ENCODE measurements around the gene ABTB2. TPM values are rescaled to one million over a fixed set of nuclear protein-coding genes. Genes with fewer than 3 reads are reported as not detected.
A peak's percentile ranks its signal among the peaks of the same experiment; 100 is the strongest.

ABTB2 gene
- total RNA-seq, 1 donor from 2014 or later = 32.9 TPM

DNA sequence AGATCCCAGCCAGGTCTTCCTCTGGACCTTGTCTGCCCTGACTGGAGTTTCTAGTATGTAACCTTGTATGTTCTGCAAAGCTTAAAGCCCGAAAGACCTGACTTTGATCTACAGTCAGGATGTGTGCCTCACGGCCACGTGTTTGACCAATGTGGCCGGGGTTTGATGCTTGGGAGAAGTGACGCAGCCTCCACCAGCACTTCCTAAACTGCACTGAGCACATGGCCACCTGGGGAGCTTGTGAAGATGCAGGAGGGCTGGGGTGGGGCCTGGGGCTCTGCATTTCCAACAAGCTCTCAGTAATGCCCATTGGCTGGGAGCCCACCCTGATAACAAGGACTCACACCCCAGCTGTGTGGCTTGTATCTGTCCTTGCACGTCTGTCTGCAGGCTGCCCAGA is 199.1 kb downstream of the ABTB2 start:
- Mint-ChIP-seq H3K9me3 (no peaks in the 10 kb centered on the region), H3K27ac (no peak overlapping the region), H3K36me3 (ENCODE audit: low read depth) (peaks cover 52% of the 10 kb centered on the region), H3K4me1 (ENCODE audit: low read depth) (peaks cover 17% of the 10 kb centered on the region), H3K4me3 (ENCODE audit: low read depth) (no peak overlapping the region), H3K27me3 (ENCODE audit: low read depth) (no peaks in the 10 kb centered on the region)
- DNase-seq (ENCODE audit: low spot score) = no peak
- intact Hi-C loops (cut with micrococcal nuclease) = no loop called here

DNA sequence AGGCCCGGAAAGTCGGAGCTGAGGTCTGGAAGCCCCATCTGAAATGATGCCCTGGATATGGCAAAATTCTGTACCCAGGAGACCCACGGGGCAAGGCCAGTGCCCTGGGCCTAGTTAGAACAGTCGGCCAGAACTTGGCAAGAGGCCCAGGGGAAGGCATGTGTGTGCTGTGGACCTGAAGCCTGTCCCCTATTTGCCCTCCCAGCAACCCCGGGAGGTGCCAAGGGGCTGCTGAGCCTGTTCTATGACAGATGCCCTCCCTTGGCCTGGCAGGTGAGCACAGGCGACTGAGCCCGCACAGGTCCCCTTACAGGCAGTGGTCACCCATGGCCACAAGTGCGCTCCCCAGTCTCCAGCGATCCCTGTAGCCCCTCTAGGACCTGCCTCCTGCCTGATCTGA is 200.6 kb downstream of the ABTB2 start:
- Mint-ChIP-seq H3K36me3 (ENCODE audit: low read depth) (peaks cover 63% of the 10 kb centered on the region), H3K27me3 (ENCODE audit: low read depth) (no peaks in the 10 kb centered on the region), H3K4me3 (ENCODE audit: low read depth) (no peak overlapping the region), H3K4me1 (ENCODE audit: low read depth) (peaks cover 17% of the 10 kb centered on the region), H3K27ac (no peak overlapping the region), H3K9me3 (no peaks in the 10 kb centered on the region)
- intact Hi-C loops (cut with micrococcal nuclease) = no loop called here
- no peak for DNase-seq (ENCODE audit: low spot score)

DNA sequence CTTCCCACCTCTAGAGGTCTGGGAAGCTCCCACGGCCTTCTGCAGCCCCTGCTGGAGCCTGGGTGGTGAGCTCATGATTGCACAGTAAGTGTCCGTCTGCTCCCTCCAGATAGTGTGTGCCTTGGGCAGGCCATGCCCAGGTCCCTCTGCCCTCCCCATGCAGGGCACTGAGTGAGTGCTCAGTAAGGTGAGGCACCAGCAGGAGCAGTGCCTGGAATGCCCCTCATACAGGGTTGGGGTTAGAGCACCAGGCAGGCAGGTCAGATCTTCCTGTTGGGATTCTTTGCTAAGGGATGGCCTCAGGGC is 202.1 kb downstream of the ABTB2 start:
- no peaks in the 10 kb centered on the region for H3K9me3 Mint-ChIP-seq
- peaks cover 63% of the 10 kb centered on the region for H3K36me3 Mint-ChIP-seq (ENCODE audit: low read depth)
- H3K4me1 Mint-ChIP-seq (ENCODE audit: low read depth) = peaks cover 7% of the 10 kb centered on the region
- H3K4me3 Mint-ChIP-seq (ENCODE audit: low read depth) = no peak overlapping the region
- H3K27ac Mint-ChIP-seq = peak overlapping the region; percentile 42
- no peaks in the 10 kb centered on the region for H3K27me3 Mint-ChIP-seq (ENCODE audit: low read depth)
- intact Hi-C loops (cut with micrococcal nuclease) = no loop called here
- no peak for DNase-seq (ENCODE audit: low spot score)

DNA sequence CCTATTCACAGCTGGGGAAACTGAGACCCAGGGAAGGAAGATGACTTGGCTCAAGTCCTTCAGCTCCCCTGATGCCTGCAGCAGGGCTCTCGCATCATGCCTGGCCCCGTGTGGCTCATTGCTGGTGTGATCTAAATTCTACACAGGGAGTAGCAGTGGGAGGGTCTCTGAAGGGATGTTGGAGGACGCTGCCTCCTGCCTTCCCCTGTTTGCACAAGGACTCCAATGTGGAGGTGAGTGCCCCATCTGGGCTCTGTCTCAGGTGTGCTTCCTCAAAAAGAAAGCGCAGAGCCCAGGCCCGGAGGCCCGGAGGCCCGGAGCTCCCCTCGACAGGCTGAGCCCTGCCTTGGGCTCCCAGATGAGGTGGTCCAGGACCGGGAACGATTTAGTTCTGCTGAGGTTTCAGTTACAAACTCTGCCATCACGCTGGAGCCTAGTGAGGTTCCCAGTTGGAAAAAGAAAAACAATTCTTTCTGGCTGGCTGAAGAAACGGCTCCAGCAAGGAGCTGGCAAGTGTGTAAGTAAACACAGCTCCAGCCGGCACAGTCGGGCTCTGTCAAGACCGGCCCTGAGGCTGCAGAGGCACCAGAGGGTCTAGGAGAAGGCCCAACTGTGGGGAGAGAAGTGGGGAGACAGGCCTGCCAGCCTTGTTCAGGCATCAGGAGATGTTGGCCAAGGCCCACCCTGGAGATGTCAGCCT is 202.6 kb downstream of the ABTB2 start:
- Mint-ChIP-seq H3K4me3 (ENCODE audit: low read depth) (no peak overlapping the region), H3K36me3 (ENCODE audit: low read depth) (peaks cover 62% of the 10 kb centered on the region), H3K4me1 (ENCODE audit: low read depth) (peaks cover 7% of the 10 kb centered on the region), H3K27ac (no peak overlapping the region), H3K9me3 (no peaks in the 10 kb centered on the region), H3K27me3 (ENCODE audit: low read depth) (no peaks in the 10 kb centered on the region)
- intact Hi-C loops (cut with micrococcal nuclease) = no loop called here
- DNase-seq (ENCODE audit: low spot score) = no peak

DNA sequence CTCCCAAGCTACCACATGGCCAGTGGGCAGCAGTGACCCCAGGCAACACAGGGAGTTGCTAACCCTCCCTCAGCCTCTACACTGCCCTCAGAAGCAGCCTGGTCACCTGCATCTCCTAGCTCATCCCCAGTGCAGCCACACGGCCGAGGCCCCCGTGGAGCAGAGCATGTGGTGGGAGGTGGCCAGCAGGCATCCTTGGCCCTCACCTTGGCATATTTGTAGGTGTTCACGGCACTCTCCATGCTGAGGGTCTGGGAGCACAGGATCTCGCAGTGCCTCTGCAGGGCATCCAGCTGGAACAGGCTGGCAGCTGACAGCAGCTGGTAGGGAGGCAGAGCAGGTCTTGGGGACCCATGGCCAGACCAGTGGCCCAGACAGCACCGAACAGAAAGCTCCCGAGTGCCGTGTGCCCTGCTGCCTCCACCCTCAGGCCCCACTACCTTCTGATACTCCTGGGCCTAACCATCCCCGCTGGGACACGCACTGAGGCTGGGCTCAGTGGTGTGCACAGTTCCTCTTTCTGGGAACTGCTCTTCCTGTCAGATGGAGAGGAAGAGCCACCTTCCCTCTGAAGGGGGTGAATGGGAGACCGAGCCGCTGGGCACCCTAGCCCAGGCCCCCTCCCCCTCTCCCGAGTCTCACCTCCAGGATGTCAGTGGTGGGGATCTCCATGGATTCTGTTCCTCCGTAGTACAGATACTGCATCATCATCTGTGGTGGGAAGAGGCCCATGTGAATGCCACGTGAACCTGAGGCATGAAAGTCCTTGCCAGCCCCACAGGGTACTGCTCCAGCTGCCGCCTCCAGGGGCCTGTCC is 203.5 kb downstream of the ABTB2 start:
- H3K27me3 Mint-ChIP-seq (ENCODE audit: low read depth) = no peaks in the 10 kb centered on the region
- H3K27ac Mint-ChIP-seq = no peak overlapping the region
- H3K9me3 Mint-ChIP-seq = no peaks in the 10 kb centered on the region
- H3K4me3 Mint-ChIP-seq (ENCODE audit: low read depth) = no peak overlapping the region
- H3K36me3 Mint-ChIP-seq (ENCODE audit: low read depth) = peaks cover 56% of the 10 kb centered on the region
- H3K4me1 Mint-ChIP-seq (ENCODE audit: low read depth) = peaks cover 4% of the 10 kb centered on the region
- no peak for DNase-seq (ENCODE audit: low spot score)
- intact Hi-C loops (cut with micrococcal nuclease) = no loop called here

DNA sequence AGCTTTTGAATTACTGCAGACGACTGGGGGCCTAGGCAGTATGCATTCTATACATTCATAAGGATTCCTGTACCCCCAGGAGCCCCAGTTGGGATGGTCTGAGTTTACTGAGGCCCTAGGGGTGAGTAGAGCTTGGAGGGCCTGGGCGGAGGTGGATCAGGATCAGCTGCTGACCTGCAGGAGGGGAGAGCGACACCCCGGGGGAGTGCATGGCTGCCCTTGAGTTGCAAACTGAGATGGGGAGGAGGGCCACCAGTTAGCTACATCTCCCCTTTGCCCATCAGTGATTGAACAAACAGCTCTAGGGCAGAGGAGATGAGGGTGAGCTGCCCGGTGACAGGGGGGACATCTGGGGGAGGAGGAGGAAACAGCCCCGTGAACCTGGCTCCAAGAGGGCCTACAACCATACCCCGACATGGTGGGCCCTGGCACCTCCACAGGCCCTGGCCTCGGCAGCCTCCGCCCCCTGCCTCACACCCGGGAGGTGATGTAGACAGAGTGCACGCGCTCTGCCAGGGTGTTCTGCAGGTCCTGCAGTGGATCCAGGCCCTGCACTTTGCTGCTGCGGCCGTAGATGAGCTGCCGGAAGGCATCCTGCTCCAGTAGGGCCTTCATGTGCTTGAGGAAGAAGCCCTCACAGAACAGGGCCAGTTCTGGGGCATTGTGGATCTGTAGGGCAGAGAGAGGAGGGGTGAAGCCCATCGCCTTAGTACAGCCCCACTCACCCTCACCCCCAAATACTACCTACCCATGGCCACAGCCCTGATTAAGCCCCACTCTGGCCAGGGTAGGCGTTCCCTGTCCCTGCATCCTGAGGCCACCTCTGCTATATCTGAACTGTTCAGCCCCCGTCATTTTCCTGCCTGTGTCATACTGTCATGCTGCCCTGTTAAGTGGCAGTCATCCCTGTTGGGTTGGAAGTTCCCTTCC is 205.6 kb downstream of the ABTB2 start:
- Mint-ChIP-seq H3K27me3 (ENCODE audit: low read depth) (no peaks in the 10 kb centered on the region), H3K4me3 (ENCODE audit: low read depth) (no peak overlapping the region), H3K4me1 (ENCODE audit: low read depth) (no peaks in the 10 kb centered on the region), H3K36me3 (ENCODE audit: low read depth) (peaks cover 57% of the 10 kb centered on the region), H3K27ac (peak overlapping the region; percentile 46), H3K9me3 (no peaks in the 10 kb centered on the region)
- intact Hi-C loops (cut with micrococcal nuclease) = no loop called here
- DNase-seq (ENCODE audit: low spot score) = no peak

DNA sequence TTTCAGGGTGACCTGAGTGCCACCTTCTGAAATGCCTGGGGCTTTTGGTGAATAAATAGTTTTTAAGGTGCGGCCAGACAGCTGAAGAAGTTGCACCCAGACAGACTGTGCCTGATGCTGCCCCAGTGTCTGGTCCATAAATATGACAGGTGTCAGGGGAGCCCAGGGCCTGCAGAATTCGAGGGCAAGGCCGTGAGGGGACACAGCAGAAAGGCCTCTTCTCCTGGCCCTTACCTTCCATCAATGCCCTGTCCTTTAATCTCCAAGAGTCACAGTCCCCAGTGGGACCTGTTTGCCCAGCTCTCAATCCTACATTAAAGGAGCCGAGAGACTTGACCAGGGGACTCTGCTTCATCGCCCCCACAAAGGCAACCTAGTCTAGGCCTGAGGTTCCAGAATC is 206.6 kb downstream of the ABTB2 start:
- Mint-ChIP-seq H3K36me3 (ENCODE audit: low read depth) (peaks cover 67% of the 10 kb centered on the region), H3K9me3 (no peaks in the 10 kb centered on the region), H3K4me1 (ENCODE audit: low read depth) (no peaks in the 10 kb centered on the region), H3K4me3 (ENCODE audit: low read depth) (no peak overlapping the region), H3K27me3 (ENCODE audit: low read depth) (no peaks in the 10 kb centered on the region), H3K27ac (no peak overlapping the region)
- DNase-seq (ENCODE audit: low spot score) = no peak
- intact Hi-C loops (cut with micrococcal nuclease) = no loop called here

DNA sequence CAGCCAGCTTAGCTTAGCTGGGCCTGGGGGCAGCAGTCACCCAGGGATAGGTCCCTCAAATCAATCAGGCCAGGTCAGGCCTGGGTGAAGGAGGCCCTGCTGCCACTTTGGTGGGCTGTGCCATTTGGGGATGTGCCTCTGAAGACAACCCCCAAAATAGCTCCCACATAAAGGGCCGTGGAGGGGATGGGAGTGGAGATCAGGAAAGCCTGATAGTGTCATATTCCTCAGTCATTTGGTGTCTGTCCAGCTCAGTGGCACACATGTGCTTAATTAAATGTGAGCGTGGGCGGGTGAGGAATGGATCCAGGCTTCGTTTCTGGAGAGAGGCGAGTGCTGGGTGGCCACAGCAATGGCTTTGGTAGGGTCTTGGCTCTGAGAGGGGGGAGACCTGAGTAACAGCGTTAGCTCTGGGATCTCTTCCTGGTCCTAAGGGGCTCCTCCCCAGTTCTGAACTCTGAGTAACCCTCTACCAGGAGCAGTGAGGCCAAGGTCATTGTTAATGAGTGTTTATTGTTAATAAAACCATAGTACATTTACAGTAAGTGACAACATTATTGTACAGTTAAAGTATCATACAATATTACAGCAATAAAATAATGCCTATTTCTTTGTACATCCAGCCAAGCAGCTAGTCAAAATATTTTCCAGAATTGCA is 207.2 kb downstream of the ABTB2 start:
- H3K4me1 Mint-ChIP-seq (ENCODE audit: low read depth) = no peaks in the 10 kb centered on the region
- DNase-seq (ENCODE audit: low spot score) = no peak
- H3K4me3 Mint-ChIP-seq (ENCODE audit: low read depth) = no peak overlapping the region
- H3K27me3 Mint-ChIP-seq (ENCODE audit: low read depth) = no peaks in the 10 kb centered on the region
- H3K36me3 Mint-ChIP-seq (ENCODE audit: low read depth) = peaks cover 67% of the 10 kb centered on the region
- intact Hi-C loops (cut with micrococcal nuclease) = no loop called here
- H3K27ac Mint-ChIP-seq = no peak overlapping the region
- no peaks in the 10 kb centered on the region for H3K9me3 Mint-ChIP-seq

DNA sequence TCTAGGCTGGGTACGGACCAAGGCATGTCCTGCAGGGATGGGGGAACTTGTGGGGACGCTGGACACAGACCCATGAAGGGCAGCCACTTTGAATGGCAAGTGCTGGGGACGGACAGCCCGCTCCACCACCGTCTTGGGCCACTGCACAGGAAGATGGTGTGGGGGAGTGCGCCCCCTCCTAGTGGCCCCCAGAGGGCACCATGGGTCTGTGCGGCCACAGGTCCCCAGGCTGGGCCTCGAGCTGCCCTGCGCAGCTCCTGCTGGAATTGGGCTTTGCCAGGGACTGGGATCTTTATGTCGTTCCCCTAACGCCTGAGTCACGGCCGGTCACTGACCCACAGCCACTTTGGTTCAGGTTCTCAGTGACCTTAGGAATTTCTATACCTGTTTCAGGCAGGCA is 208.0 kb downstream of the ABTB2 start:
- Mint-ChIP-seq H3K4me1 (ENCODE audit: low read depth) (no peaks in the 10 kb centered on the region), H3K36me3 (ENCODE audit: low read depth) (peaks cover 73% of the 10 kb centered on the region), H3K27me3 (ENCODE audit: low read depth) (no peaks in the 10 kb centered on the region), H3K4me3 (ENCODE audit: low read depth) (no peak overlapping the region), H3K27ac (no peak overlapping the region), H3K9me3 (no peaks in the 10 kb centered on the region)
- intact Hi-C loops (cut with micrococcal nuclease) = no loop called here
- DNase-seq (ENCODE audit: low spot score) = no peak

DNA sequence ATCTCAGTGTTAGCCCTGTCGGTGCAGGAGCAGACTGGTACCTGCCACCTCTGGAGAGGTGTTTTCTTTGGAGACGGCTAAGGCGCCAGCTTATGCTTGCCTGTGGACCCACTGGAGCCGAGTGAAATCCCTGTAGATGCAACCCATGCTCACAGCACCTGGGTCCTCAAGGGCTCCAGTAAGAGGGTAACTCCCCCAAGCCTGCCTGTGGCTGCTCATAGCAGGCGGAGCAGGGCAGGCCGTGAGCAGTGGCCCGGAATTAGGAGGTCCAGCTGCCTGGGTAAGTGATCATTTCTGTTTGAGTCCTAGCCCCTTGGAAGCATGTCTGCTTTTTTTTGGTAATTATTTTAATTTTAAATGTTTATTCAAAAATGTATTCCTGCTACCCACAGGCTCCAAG is 208.5 kb downstream of the ABTB2 start:
- intact Hi-C loops (cut with micrococcal nuclease) = no loop called here
- H3K36me3 Mint-ChIP-seq (ENCODE audit: low read depth) = peaks cover 72% of the 10 kb centered on the region
- no peak overlapping the region for H3K27ac Mint-ChIP-seq
- H3K9me3 Mint-ChIP-seq = no peaks in the 10 kb centered on the region
- H3K4me1 Mint-ChIP-seq (ENCODE audit: low read depth) = no peaks in the 10 kb centered on the region
- H3K27me3 Mint-ChIP-seq (ENCODE audit: low read depth) = no peaks in the 10 kb centered on the region
- H3K4me3 Mint-ChIP-seq (ENCODE audit: low read depth) = no peak overlapping the region
- no peak for DNase-seq (ENCODE audit: low spot score)

DNA sequence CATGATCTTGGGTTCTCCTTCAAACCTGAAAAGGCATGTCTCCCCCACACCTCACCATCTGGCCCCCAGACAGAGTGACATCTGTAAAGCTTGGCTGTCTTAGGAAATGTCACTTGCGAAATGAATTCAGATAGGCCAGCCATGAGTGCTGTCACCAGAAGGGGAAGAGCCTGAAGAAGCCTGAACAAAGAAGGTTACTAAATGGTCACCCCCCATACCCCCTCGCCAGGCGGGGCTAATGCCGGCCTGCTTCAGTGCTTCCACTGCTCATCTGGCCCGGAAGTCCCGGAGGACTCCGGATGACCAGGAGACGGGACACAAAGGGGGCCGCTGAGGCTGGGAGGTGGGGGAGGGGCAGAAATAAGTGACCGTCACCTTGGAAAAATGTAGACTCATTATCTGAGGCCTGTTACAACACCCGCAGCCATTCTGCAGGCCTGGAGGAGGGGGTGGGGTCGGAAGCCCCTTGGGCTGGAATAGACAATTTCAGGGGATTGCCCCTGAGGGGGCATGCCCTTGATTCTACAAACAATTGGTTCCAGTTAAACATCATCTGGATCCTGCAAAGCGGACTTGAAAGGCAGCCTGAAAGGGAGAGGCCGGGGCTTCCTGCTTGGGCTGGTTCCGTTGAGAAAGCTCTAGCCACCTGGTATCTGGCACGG is 209.2 kb downstream of the ABTB2 start:
- Mint-ChIP-seq H3K4me3 (ENCODE audit: low read depth) (no peak overlapping the region), H3K9me3 (no peaks in the 10 kb centered on the region), H3K27me3 (ENCODE audit: low read depth) (no peaks in the 10 kb centered on the region), H3K4me1 (ENCODE audit: low read depth) (no peaks in the 10 kb centered on the region), H3K27ac (no peak overlapping the region), H3K36me3 (ENCODE audit: low read depth) (peaks cover 72% of the 10 kb centered on the region)
- intact Hi-C loops (cut with micrococcal nuclease) = no loop called here
- DNase-seq (ENCODE audit: low spot score) = no peak

DNA sequence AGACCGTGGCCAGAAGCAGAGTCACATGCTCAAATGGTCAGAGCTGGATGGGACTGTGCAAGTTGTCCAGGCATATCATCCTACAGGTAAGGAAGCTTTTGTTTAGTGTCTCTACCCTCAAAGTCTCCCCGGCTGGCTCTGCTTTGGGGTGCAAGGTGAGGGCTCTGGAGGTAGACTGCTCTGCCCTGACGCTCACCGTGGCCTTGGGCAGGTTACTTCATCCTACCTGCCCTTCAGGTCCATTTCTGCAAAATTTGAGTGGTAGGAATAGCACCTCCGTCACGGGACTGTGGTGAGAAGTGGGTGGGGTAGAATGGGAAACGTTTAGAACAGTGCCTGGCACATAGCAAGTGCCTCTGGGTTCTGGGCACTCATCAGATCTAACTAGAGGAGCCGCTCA is 210.2 kb downstream of the ABTB2 start:
- Mint-ChIP-seq H3K4me1 (ENCODE audit: low read depth) (no peaks in the 10 kb centered on the region), H3K27ac (no peak overlapping the region), H3K9me3 (no peaks in the 10 kb centered on the region), H3K27me3 (ENCODE audit: low read depth) (no peaks in the 10 kb centered on the region), H3K36me3 (ENCODE audit: low read depth) (peaks cover 72% of the 10 kb centered on the region), H3K4me3 (ENCODE audit: low read depth) (no peak overlapping the region)
- no peak for DNase-seq (ENCODE audit: low spot score)
- intact Hi-C loops (cut with micrococcal nuclease) = no loop called here

Measured in activated T-helper 2 cell treated with anti-CD3 and anti-CD28 coated beads, Interferon-gamma antibody, Interleukin-2, Interleukin-4, amounts not matched to agents 10 μg/mL and 5 μg/mL and 100 μg/mL, durations not matched to agents 14 hours and 24 hours and 36 hours (primary cell).